ENCODE results near the gene SLC39A3. TPM values are rescaled to one million over a fixed set of nuclear protein-coding genes. Genes with fewer than 3 reads are reported as not detected.

Gene SLC39A3
- total RNA-seq, 1 donor from 2014 or later, result 26.7 TPM

GRCh38 chr19:2719232-2719735 is 20.5 kb downstream of the SLC39A3 start:
- Histone ChIP-seq H3K27me3 (peaks cover 35% of the 10 kb centered on the region), H3K4me1 (peaks cover 9% of the 10 kb centered on the region), H3K9me3 (peaks cover 3% of the 10 kb centered on the region), H3K4me3 (no peak overlapping the region), H3K27ac (no peak overlapping the region), H3K36me3 (no peaks in the 10 kb centered on the region)
- ATAC-seq, result no peak
- DNase-seq, result no peak
- no peak for TF ChIP-seq CTCF (IDR thresholded peaks at IDR 0.05)
- intact Hi-C loops (cut with DNase I), result no loop called here

- peaks cover 28% of the 10 kb centered on the region for H3K27me3 ChIP-seq
- no peak for TF ChIP-seq CTCF (IDR thresholded peaks at IDR 0.05)
- H3K36me3 ChIP-seq, result no peaks in the 10 kb centered on the region
- H3K27ac ChIP-seq, result no peak overlapping the region
- intact Hi-C loops (cut with DNase I), result no loop called here
- peaks cover 3% of the 10 kb centered on the region for H3K9me3 ChIP-seq
- no peak for ATAC-seq
- DNase-seq, result no peak
- peaks cover 9% of the 10 kb centered on the region for H3K4me1 ChIP-seq
- no peak overlapping the region for H3K4me3 ChIP-seq
These were observed 21.9 kb downstream of the SLC39A3 start for GRCh38 chr19:2717638-2718541.

- peaks cover 19% of the 10 kb centered on the region for H3K27me3 ChIP-seq
- H3K9me3 ChIP-seq, result peaks cover 3% of the 10 kb centered on the region
- no peak for TF ChIP-seq CTCF (IDR thresholded peaks at IDR 0.05)
- no peak overlapping the region for H3K4me3 ChIP-seq
- H3K4me1 ChIP-seq, result peaks cover 9% of the 10 kb centered on the region
- intact Hi-C loops (cut with DNase I), result no loop called here
- no peaks in the 10 kb centered on the region for H3K36me3 ChIP-seq
- DNase-seq, result no peak
- no peak overlapping the region for H3K27ac ChIP-seq
- no peak for ATAC-seq
These were observed 22.8 kb downstream of the SLC39A3 start for GRCh38 chr19:2716722-2717637.

GRCh38 chr19:2716275-2716650 is 23.6 kb downstream of the SLC39A3 start:
- TF ChIP-seq CTCF (IDR thresholded peaks at IDR 0.05), result no peak
- DNase-seq (no peak), ATAC-seq (no peak)
- Histone ChIP-seq H3K27me3 (peaks cover 13% of the 10 kb centered on the region), H3K4me1 (peaks cover 9% of the 10 kb centered on the region), H3K36me3 (no peaks in the 10 kb centered on the region), H3K9me3 (peaks cover 3% of the 10 kb centered on the region), H3K27ac (no peak overlapping the region), H3K4me3 (no peak overlapping the region)
- intact Hi-C loops (cut with DNase I), result no loop called here

GRCh38 chr19:2715470-2716274 is 24.1 kb downstream of the SLC39A3 start:
- H3K27ac ChIP-seq, result no peak overlapping the region
- H3K9me3 ChIP-seq, result peaks cover 3% of the 10 kb centered on the region
- intact Hi-C loops (cut with DNase I), result no loop called here
- no peak overlapping the region for H3K4me3 ChIP-seq
- DNase-seq (no peak), ATAC-seq (no peak)
- H3K36me3 ChIP-seq, result no peaks in the 10 kb centered on the region
- peaks cover 8% of the 10 kb centered on the region for H3K4me1 ChIP-seq
- H3K27me3 ChIP-seq, result peaks cover 11% of the 10 kb centered on the region
- no peak for TF ChIP-seq CTCF (IDR thresholded peaks at IDR 0.05)

Measured in upper lobe of right lung (tissue), 1 donor.